GM21390 (cell line): ENCODE data around the gene INPP5A.

Experiments used
- ATAC-seq: cut with Tn5 transposase; IDR thresholded peaks from one replicate; pipeline ENCODE4 v1.9.1; 2021; ENCODE audit not compliant: unreplicated experiment

Gene INPP5A

DNA sequence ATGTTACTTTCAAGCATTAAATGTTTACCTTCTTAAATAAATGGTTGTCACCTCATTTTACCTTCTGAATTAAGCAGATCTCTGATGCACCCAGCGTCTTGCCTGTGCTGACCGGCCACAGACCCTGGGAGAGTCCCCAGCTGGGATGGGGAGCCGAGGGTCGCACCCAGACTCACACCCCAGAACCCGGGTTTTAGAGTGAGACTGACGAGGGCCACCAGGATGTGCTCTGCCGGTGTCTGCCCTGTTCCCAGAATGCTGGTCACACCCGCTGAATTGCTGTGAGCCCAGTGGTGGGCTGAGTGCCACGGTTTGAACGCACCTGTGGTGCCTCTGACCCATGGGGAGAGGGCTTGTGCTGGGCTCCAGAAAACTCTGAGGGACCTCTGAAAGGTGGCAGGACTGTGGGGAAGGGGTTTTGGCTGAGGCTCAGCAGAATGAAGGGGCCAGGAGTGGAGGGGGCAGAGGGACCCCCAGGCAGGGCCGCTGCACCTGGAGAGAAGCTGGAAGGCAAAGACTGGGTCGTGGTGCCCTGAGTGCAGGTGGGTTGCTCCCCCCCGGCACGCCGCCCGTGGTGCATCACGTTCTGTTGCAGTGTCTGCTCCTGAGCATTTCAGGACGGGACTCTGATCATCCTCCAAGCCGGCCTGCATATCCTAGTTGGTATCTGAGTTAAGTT is 39.2 kb downstream of the INPP5A start:
- ATAC-seq = no peak

DNA sequence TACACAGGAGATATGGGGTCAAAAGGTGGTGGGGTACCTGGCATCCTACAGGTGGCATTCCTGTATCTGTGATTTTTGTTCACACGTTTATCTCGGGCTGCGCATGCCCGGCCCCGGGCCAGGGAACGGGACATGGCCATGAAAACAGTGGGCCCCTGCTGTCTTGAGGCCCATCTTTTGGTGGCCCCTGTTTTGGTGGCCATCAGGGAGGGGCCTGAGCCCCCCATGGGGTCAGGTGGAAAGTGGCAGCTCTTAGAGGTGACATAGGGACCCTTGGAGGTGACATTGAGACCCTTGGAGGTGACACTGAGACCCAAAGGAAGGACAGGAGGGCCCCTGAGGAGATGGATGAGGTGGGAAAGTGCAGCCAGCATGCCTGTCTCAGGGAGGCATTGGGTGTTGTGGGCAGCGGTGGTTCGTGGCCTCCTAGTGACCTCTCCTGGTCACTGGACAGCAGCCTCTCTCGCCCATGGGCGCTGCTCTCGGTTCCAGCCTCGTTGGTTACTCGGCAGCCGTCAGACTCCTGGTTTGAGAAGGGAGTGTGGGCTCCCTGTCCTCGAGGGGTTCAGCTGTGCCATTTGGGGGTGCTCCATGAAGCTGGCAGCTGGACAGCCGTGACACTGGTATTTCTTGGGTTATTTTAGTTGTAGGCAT is 39.9 kb downstream of the INPP5A start:
- ATAC-seq = no peak

DNA sequence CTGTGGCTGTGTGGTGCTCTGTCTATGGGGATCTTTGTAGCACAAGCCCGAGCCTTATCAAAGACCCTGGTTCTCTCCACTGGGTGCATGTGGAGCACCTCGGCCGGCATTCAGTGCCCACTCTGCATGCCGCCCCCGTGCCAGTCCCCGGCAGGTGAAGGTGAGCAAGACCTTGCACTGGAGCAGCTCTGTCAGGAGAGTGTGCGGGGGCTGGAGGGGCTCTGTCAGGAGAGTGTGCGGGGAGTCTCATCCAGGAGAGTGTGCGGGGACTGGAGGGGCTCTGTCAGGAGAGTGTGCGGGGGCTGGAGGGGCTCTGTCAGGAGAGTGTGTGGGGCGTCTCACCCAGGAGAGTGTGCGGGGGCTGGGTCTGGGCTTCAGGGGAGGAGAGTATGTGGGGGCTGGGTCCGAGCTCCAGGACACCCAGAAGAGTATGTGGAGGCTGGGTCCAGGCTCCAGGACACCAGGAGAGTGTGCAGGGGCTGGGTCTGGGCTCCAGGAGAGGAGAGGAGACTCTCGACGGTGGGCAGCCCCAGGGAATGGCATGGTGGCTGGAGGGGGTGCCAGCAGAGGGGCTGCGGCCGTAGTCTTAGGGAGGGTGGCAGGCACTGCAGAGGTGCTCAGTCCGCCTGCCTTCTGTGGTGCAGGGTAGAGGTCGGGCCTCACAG is 40.8 kb downstream of the INPP5A start:
- no peak for ATAC-seq

DNA sequence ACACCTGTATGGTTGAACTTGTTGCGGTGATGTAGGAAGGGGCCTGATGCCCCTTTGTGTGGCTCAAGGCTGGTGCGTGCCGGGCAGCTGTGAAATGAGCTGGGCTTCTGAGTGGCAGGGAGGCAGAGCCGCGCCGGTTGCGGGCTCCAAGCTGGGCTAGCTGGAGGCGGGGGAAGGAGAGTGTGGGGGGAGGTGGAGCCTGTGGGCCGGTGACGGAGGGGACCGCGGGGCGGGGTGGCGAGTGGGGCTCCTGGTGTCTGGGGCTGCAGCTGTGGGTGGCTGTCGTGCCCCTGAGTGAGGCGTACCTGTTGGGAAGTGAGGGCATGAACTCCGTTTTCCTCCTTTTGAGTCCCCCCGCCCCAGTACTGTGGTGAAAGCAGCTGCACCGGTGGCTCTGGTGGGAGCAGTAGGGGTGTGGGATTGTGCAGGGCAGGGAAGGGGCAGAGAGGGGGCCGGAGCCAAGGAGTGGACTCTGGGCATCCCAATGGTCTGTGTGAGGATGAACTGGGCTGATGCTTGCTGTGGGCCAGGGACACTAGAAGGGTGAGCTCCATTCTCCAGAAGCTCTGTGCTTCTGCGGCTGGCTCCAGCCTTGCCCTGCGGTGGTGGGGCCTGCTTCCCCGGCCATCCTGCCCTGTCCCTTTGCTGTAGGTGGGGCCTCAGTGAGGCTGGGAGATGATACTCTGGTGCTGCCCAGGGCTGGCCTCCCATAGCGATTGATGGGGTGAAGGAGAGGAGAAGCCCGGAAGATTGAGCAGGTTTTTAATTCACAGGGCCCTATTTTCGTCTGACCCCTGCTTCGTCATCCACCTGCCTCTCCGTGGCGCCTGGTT is 41.7 kb downstream of the INPP5A start:
- no peak for ATAC-seq

DNA sequence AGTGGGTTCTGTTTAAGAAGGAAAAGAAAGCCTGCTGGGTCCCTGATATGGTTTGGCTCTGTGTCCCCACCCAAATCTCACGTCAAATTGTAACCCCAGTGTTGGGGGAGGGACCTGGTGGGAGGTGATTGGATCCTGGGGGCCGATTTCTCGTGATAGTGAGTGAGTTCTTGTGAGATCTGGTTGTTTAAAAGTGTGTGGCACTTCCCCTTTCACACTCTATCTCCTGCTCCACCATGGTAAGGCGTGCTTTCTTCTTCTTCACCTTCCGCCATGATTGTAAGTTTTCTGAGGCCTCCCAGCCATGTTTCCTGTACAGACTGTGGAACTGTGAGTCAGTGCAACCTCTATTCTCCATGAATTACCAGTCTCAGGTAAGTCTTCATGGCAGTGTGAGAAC is 42.6 kb downstream of the INPP5A start:
- no peak for ATAC-seq

DNA sequence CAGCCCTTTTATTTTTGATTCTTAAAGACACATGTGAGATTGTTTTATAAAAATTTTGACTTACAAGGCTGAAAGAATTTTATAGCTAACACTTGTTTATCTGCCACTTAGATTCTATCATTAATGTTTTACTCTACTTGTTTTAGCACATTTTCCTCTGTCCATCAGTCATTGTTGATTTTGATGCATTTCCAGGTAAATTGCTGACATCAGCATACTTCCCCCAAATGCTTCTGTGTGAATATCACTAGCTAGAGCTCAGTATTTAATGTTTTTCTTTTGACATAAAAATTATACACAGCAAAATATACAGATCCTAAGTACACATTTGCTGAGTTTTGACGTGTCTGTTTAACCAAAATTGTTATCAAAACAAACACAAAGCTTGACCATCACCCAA is 43.0 kb downstream of the INPP5A start:
- ATAC-seq = no peak

DNA sequence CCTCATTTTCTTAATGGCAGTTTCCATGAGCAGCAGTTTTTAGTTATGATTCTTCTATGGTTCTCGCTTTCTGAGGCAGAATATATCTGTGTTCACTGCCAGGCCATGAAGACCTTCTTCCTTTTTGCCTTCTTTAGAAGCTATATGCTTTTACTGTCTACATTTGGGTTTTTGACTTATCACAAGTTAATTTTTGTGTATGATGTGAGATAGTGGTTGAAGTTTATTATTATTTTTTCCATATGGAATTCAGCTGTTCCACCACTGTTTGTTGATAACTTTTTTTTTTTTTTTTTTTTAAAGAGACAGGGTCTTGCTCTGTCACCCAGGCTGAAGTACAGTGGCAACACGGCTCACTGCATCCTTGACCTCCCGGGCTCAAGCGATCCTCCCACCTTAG is 44.5 kb downstream of the INPP5A start:
- ATAC-seq = no peak

DNA sequence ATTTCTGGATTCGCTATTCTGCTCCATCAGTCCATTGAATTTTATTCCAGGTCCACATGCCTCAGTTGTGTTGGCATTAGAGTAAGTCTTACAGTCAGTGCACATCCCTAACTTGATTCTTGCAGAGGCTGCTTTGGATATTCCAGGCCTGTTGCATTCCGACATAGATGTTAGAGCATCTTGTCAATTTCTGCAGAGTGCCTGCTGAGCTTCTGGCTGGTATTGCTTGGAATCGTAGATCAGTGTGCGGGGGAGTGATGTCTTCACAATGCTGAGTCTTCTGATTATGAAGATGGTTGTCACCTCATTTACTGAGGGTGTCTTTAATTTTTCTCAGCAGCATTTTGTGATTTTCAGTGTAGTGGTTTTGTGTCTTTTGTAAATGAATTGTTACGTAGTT is 45.2 kb downstream of the INPP5A start:
- ATAC-seq = no peak

DNA sequence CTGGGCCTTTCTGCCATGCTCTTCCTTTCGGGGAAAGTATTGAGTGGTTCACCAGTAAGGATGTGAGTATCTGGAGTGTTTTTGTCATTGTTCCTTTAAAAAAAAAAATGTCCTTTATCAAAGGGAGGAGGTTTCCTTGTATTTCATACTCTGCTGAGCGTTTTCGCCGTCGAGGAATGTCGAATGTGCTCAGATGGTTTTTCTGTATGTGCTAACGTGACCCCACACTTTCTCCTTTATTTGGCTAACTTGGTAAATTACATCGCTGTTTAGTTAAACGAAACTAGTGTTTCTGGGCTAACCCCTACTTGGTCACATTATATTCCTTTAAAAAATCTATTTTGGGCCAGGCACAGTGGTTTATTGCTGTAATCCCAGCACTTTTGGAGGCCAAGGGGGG is 45.9 kb downstream of the INPP5A start:
- no peak for ATAC-seq

DNA sequence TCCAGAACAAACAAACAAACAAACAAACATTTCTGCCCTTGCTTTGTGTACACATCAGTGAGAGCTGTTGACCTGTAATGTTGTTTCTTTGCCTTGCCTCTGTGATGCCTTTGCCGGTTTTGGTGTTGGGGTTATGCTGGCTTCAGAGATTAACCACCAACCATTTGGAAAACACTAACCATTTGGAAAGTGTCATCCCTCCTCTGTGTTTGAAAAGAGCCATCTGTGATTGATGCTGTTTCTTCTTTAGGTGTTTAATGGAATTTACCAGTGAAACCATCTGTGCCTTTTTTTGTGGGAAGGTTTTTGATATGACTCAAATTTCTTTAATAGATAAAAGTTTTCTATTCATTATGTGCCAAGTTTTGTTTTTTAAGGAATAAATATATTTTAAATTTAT is 46.5 kb downstream of the INPP5A start:
- ATAC-seq = no peak

DNA sequence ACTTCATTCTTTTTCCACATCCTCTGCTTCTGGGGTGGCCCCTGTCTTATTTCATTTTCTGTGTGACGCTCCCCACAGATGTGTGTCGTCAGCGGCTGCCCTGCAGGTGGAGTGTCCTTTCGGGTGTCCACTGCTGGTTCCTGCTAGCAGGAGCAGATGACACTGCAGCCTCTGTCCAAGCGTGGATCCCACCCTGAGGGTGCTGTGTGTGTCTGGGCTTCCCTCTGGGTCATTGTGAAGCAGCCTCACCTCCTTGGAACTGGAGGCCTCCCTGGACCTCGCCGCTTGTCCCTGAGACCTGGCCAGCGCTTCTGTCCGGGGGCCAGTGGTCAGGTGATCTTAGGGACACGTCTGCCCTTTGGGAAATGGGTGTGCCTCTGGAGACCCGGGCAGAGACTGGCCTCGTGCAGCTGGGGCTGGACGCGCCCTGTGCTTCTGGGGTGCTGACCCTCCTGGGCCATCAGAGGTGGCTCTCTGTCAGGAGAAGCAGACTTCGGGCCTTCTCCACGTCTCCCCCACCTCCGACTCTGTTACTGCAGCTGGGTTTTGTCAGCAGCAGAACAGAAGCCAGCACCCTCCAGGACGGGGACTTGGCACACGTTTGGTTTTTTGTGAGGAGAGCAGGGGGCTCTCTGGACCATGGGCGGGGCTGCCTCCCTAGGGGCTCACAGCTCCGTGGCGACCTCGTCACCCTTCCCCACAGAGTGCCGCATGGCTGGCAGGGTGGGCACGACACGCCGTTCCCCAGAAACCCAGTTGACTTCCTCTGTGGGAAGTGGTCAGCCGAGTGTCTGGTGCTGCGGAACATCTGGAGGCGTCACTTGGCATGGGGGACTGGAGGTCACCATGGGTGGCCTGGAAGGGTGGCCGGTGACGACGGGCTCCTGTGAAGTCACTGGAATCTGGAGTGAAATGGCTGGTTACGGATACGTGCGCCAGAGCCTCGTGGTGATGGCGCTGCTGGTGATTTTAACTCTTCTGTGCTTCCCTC is 48.4 kb downstream of the INPP5A start:
- no peak for ATAC-seq

DNA sequence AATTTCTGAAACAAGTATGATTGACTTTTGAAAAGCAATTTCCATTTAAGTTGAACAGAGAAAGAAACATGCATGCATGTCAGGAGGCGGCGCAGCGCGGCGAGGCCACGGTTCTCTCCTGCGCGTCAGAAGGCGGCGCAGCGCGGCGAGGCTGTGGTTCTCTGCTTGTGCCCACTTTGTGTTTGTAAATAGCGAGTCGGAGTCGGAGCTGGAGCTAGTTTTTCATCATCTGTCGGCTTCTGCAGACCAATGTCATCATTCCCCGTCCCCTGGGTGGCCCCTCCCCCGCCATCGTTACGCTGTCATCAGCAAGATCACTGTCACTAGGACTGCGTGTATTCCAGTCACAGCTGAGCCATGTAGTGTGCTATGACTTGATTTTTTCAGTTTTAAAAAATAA is 49.2 kb downstream of the INPP5A start:
- no peak for ATAC-seq

DNA sequence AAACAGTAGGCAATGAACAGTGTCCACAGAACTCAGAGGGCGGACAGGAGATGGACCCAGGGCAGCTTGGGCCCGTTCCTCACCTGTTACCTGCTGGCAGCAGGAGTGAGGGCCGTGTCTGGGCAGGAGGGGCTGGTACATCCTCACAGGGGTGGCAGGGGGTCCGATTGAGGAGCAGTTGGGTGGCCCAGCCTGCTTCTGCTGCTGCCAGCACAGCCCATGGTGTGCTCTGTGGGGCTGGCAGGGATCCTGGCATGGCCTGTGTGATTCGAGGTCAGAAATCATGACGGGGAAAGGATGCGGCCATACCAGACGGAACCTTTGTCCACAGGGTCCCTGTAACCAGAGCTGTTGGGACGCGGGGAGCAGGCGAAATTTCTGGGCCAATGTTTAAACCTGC is 49.6 kb downstream of the INPP5A start:
- no peak for ATAC-seq

DNA sequence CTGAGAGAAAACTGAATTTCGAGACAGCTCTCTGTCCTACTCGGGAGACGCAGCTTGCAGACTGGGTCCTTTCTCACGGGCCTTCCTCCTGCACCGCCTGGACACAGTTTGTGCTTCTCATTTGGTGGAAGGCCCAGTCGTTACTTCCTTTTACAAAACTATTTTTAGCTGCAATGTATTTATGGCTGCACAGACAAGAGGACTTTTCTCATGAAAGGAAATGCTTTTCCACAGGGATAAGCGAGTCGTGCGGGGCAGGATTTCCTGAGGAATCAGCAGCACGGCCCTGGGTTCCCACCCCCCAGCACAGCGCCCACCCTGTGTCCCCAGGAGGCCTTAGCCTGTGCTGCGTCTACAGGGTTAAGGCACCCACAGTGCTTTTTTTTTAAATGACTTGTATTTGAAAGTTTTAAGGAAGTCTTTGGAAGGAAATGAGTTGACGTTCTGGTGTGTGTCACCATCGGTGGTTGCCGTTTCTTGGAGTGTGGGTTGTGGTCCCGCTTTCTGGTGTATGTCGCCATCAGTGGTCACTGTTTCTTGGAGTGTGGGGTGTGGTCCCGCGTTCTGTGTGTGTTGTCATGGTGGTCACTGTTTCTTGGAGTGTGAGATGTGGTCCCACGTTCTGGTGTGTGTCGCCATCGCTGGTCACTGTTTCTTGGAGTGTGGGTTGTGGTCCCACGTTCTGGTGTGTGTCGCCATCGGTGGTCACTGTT is 50.9 kb downstream of the INPP5A start:
- peak; percentile 43 for ATAC-seq

DNA sequence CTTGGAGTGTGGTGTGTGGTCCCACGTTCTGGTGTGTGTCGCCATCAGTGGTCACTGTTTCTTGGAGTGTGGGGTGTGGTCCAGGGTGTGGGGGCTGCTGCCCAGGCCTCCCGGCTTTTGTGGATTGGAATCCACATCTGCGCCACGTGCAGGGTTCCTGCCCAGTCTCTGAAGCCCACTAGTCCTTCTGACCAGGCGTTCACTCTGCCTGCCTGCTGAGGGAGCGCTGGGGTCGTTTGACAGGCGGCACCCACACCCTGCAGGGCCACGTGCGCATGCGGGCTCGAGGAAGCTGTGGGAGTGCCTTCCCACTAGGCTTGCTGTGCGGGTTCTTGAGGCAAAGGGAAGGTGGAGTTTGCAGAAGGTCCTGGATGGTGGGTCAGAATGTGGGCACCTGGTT is 51.4 kb downstream of the INPP5A start:
- no peak for ATAC-seq

DNA sequence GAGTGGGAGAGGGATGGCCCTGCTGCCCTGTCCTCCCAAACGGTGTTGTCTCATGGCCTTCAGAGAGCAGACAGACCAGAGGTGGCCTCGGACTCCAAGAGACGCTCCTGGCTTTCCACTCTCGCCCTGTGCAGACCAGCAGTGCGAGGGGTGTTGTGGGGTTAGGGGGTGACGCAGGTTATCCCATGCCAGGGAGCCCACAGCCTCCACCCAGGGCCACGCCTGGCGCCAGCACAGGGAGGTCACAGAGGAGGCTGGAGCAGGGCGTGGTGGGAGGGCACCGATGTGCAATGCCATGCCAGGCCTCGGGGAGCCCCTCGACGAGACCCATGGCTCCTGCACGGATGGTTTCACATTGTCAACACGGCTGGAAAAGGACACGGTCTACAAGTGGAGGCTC is 52.1 kb downstream of the INPP5A start:
- no peak for ATAC-seq

DNA sequence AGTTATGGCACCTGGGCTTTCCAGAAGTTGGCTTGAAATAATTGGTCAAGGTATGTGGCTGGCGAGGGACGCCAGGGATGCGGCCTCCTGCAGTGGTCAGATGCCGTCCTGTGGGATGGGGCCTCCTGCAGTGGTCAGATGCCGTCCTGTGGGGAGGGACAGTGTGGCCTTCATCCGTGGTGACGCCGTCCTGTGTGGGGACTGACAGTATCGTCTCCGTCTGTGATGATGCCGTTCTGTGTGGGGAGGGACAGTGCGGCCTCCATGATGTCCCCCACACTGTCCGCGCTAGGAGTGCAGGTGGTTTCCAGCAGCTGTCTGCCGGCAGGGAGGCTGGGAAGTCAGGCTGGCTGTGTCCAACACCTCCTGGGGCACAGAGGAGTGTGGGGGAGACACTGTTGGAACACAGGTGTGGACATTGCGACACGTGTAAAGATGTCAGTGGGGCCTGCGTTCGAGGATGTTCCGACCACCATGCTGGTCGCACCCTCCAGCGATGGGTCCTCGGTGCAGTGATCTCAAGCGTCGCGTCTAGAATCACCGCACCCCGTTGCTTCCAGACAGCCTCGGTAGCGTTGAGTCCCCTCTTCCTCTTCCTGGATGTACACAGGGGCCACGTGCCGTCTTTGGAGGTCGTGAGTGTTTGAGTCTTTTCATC is 52.6 kb downstream of the INPP5A start:
- no peak for ATAC-seq

DNA sequence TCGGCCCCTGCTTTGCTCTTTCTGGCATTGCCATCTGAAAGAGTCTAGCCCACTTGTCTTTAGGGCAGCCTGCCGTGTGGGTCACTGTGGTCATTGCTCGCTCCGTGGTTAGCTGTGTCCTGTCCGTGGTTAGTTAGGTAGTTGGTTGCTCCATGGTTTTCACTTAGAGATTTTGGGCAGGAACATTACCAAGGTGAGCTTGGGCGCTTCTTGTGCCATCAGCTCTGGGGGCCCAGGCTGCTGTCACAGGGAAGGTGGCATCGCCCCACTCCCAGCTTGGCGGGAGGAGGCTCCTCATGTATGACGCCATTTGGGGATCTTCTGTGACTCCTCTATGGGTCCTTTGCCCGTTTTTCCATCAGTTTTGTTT is 53.1 kb downstream of the INPP5A start:
- ATAC-seq = no peak
